HepG2 (cell line): ENCODE results near the gene TP53I3. TPM values are rescaled to one million over a fixed set of nuclear protein-coding genes. Genes with fewer than 3 reads are reported as not detected.

Source experiments
- ATAC-seq: fragments of 200-7000 bp; cut with Tn5 transposase; 3 replicates; pipeline ENCODE4 v1.9.1; 2020; ENCODE audit warnings: mild to moderate bottlenecking, moderate library complexity
- BruUV-seq: library from RNA; stranded (reverse); fragments of 400-500 nt; replicated peaks from 2 replicates; lab custom pipeline; 2021; lab: Mats Ljungman, UMichigan
- CTCF ChIA-PET: fragments of 300-600 bp; formaldehyde crosslinking; extraction: SDS; loops from one replicate; lab custom pipeline; 2021; ENCODE audit warnings: low total read pairs, inconsistent platforms, low intra/inter-chr PET ratio; lab: Yijun Ruan, JAX
- POLR2A ChIA-PET: fragments of 350-600 bp; sonication (Branson Sonifier 250); formaldehyde crosslinking; loops from one replicate; lab custom pipeline; 2020; ENCODE audit warnings: antibody characterized with exemption, inconsistent platforms; lab: Yijun Ruan, JAX
- DNase-seq: peaks from one replicate; pipeline ENCODE4 v3.0.0-alpha.2; 2015; ENCODE audit warnings: low spot score
- FAIRE-seq: peaks from 3 replicates; lab custom pipeline; 2011; peaks lifted over from hg19 to GRCh38; lab: Jason Lieb, UNC
- H2AFZ ChIP-seq: one replicate; pipeline ENCODE4 v1.6.1; 2011; ENCODE audit warnings: low read length, inconsistent platforms
- H3K27ac ChIP-seq: fragments of 300-600 bp; 3 replicates; pipeline ENCODE4 v1.8.0; 2011; ENCODE audit warnings: mixed run types, mild to moderate bottlenecking, mixed read lengths, low read length, inconsistent platforms; ENCODE audit not compliant: insufficient read depth; ENCODE audit errors: extremely low read length
- H3K27me3 ChIP-seq, 2 experiments: fragments of 200-600 bp in 1 of 2; 2 replicates in 1 of 2; 3 replicates in 1 of 2; pipeline versions ENCODE4 v1.6.0 to v1.8.0; 2011; ENCODE audit warnings: low read length in 2 of 2, mild to moderate bottlenecking in 2 of 2, moderate library complexity in 2 of 2, inconsistent platforms in 1 of 2; ENCODE audit not compliant: insufficient read depth in 2 of 2, control insufficient read depth in 1 of 2
- H3K36me3 ChIP-seq, 2 experiments: fragments of 200-600 bp in 1 of 2; replicated peaks in 1 of 2; 2 replicates in 1 of 2; 3 replicates in 1 of 2; pipeline versions ENCODE4 v1.5.1 to v1.8.0; 2011; ENCODE audit warnings: low read length in 2 of 2, inconsistent platforms in 1 of 2; ENCODE audit not compliant: insufficient read depth in 2 of 2, control insufficient read depth in 1 of 2
- H3K4me1 ChIP-seq: 2 replicates; pipeline ENCODE4 v1.5.1; 2012; ENCODE audit warnings: low read length, inconsistent platforms; ENCODE audit not compliant: insufficient read depth
- H3K4me2 ChIP-seq: 2 replicates; pipeline ENCODE4 v1.6.0; 2011; ENCODE audit warnings: low read depth, low read length, inconsistent platforms
- H3K4me3 ChIP-seq, 3 experiments: fragments of 200-600 bp in 1 of 3; sonication (generic), shearing (Covaris generic) in 1 of 3; replicated peaks in 1 of 3; 2 replicates each; pipeline ENCODE4 v1.5.1; 2011 to 2016; ENCODE audit warnings: low read length in 3 of 3, inconsistent platforms in 2 of 3, low read depth in 2 of 3, mild to moderate bottlenecking in 2 of 3, control low read depth in 1 of 3, mixed read lengths in 1 of 3; ENCODE audit not compliant: insufficient read depth in 1 of 3
- H3K79me2 ChIP-seq: one replicate; pipeline ENCODE4 v1.6.1; 2011; ENCODE audit warnings: low read length, inconsistent platforms; ENCODE audit not compliant: insufficient read depth
- H3K9ac ChIP-seq: 2 replicates; pipeline ENCODE4 v1.6.0; 2011; ENCODE audit warnings: mild to moderate bottlenecking, low read depth, low read length, inconsistent platforms; ENCODE audit not compliant: insufficient read depth
- H3K9me3 ChIP-seq: 2 replicates; pipeline ENCODE4 v1.5.1; 2012; ENCODE audit warnings: mild to moderate bottlenecking, low read length
- H4K20me1 ChIP-seq: 2 replicates; pipeline ENCODE4 v1.6.0; 2011; ENCODE audit warnings: inconsistent platforms, mild to moderate bottlenecking, low read length, moderate library complexity; ENCODE audit not compliant: insufficient read depth
- ARNT2 ChIP-seq: sonication (generic); formaldehyde crosslinking; IDR thresholded peaks from 2 replicates; pipeline ENCODE4 v1.8.0; 2022; ENCODE audit warnings: mild to moderate bottlenecking, low read depth, missing genetic modification reagents, moderate library complexity
- JARID2 ChIP-seq: sonication (generic); formaldehyde crosslinking; IDR thresholded peaks from 2 replicates; pipeline ENCODE4 v1.8.1; 2023; ENCODE audit warnings: missing genetic modification reagents, inconsistent platforms; ENCODE audit not compliant: insufficient replicate concordance
- NFAT5 ChIP-seq: sonication (generic); formaldehyde crosslinking; IDR thresholded peaks from 2 replicates; pipeline ENCODE4 v1.4.0; 2020; ENCODE audit warnings: missing genetic modification reagents
- SNAPC4 ChIP-seq: sonication (generic); formaldehyde crosslinking; IDR thresholded peaks from 2 replicates; pipeline ENCODE4 v1.4.0; 2020; ENCODE audit warnings: mild to moderate bottlenecking, missing genetic modification reagents
- ZNF205 ChIP-seq: IDR thresholded peaks from 2 replicates; pipeline ENCODE4 v1.6.1; 2018; ENCODE audit warnings: missing biosample characterization, missing genetic modification reagents
- ZSCAN21 ChIP-seq: sonication (generic); formaldehyde crosslinking; IDR thresholded peaks from 2 replicates; pipeline ENCODE4 v1.8.0; 2022; ENCODE audit warnings: mild to moderate bottlenecking, missing genetic modification reagents, moderate library complexity, borderline replicate concordance
- WGBS: methylation state at CpG from one replicate; pipeline ENCODE4 v1.1.6; 2017; ENCODE audit warnings: low lambda C conversion rate; 5-methylcytosine and 5-hydroxymethylcytosine counted together
- in situ Hi-C: cut with HindIII; loops from 2 replicates; pipeline ENCODE4 v1.10.0; 2017; ENCODE audit warnings: low pct_unique_long_range_greater_than_20kb; ENCODE audit not compliant: extremely low pct_ligation_motif_present
- intact Hi-C: fragments of 100-400 bp; cut with micrococcal nuclease; formaldehyde crosslinking; loops from one replicate; pipeline ENCODE4 v1.10.0; 2022; ENCODE audit not compliant: unreplicated experiment
- polyA plus RNA-seq, 8 experiments: library from polyadenylated mRNA; depleted of rRNA in 3 of 8; stranded (reverse) in 7 of 8; unstranded in 1 of 8; fragments of >200 nt; fragmentation: Illumina TruSeq in 4 of 8; extraction: Trizol in 4 of 8; gene quantifications; 2 replicates each; pipeline versions ENCODE4 v1.2.1 to v1.2.3, GENCODE V29; 2011 to 2016; ENCODE audit warnings: low read depth in 4 of 8, missing spikeins in 1 of 8, mixed read lengths in 1 of 8; ENCODE audit not compliant: insufficient read depth in 1 of 8
- total RNA-seq, 5 experiments: library from RNA; depleted of rRNA; stranded (reverse); fragments of >200 nt; fragmentation: Illumina TruSeq; extraction: Trizol; gene quantifications; 2 replicates each; pipeline ENCODE4 v1.2.3, GENCODE V29; 2016; ENCODE audit warnings: low read depth in 1 of 5

Gene TP53I3
- total and polyA plus RNA-seq, 2 of the 13 experiments (the other 11 are each of a cell fraction or from before 2014, with no cell fraction given) = 25.0 to 44.1 TPM

GRCh38 chr2:24083567-24084385 is 858 bp downstream of the TP53I3 start:
- peaks cover 22% of the 10 kb centered on the region for H3K4me1 ChIP-seq
- H3K4me2 ChIP-seq = peak overlapping the region; percentile 91
- in situ Hi-C loops (loop anchor here (10.0 kb wide), 1 partner anchor 81 kb away; no protein-coding TSS in a partner anchor), intact Hi-C loops (loop anchor here (1.0 to 5.0 kb wide), 6 partner anchors 36 to 261 kb away; partner anchors contain the start of genes ATAD2B, FAM228B, PFN4 and WDCP)
- no peaks in the 10 kb centered on the region for H4K20me1 ChIP-seq
- peak; percentile 98 for DNase-seq
- no peaks in the 10 kb centered on the region for H3K9me3 ChIP-seq
- H3K9ac ChIP-seq = peak overlapping the region; percentile 79
- peak overlapping the region; percentile 69 for H2AFZ ChIP-seq
- no peaks in the 10 kb centered on the region; a peak in 1 of 5 replicates for H3K27me3 ChIP-seq
- H3K79me2 ChIP-seq = no peaks in the 10 kb centered on the region
- ChIA-PET CTCF (interaction anchor here (0.6 to 3.5 kb wide), 6 partner anchors 40 to 157 kb away, joined by 4 to 71 read pairs (median 8); partner anchors contain the start of gene ATAD2B), POLR2A (interaction anchor here (0.6 to 3.4 kb wide), 43 partner anchors 7 to 630 kb away, joined by 3 to 99 read pairs (median 5); partner anchors contain the start of genes ATAD2B, FAM228B, ITSN2 and PFN4)
- ATAC-seq = peak; percentile 92
- peak; percentile 97 for FAIRE-seq
- WGBS = under 1% methylated on average over 21 of the region's 30 CpGs
- peak overlapping the region; percentile 89 for H3K27ac ChIP-seq
- BruUV-seq = TSS peak; percentile 62
- H3K36me3 ChIP-seq = peaks cover 5 to 9% of the 10 kb centered on the region in 2 experiments; a peak in 3 of 5 replicates
- H3K4me3 ChIP-seq = peak overlapping the region; percentile 67 to 84 (median 74)
- TF ChIP-seq SNAPC4 (no peak; the same call in 1 of the 2 replicates), JARID2 (no peak), ZNF205 (peak; percentile 41; the same call in 1 of the 2 replicates), ARNT2 (peak; percentile 97), NFAT5 (CRISPR knock-in tag) (no peak; the same call in 1 of the 2 replicates), ZSCAN21 (no peak; the same call in none of the 2 replicates)
